NCI-H510A (cell line): ENCODE measurements around the gene EDEM2.
"Not testable (repeated sequence)": the region's sequence is repeated elsewhere in the genome, so short reads cannot be mapped to it uniquely, and the experiment has no call there.

Experiments
- DNase-seq: peaks from one replicate; lab custom pipeline; 2025; lab: John Stamatoyannopoulos, UW

Gene EDEM2

GRCh38 chr20:35168701-35169409, 21.7 kb upstream of the EDEM2 start:
- DNase-seq, result not testable (repeated sequence)

- no peak for DNase-seq
Measured at GRCh38 chr20:35167787-35168186, 20.7 kb upstream of the EDEM2 start.

- DNase-seq, result no peak
Measured at GRCh38 chr20:35166242-35166830, 19.2 kb upstream of the EDEM2 start.

- DNase-seq, result no peak
Measured at GRCh38 chr20:35165221-35166185, 18.4 kb upstream of the EDEM2 start.

- not testable (repeated sequence) for DNase-seq
Measured at GRCh38 chr20:35164531-35164930, 17.4 kb upstream of the EDEM2 start.

- not testable (repeated sequence) for DNase-seq
Measured at GRCh38 chr20:35160341-35160740, 13.2 kb upstream of the EDEM2 start.

- no peak for DNase-seq
Measured at GRCh38 chr20:35156978-35157377, 9.8 kb upstream of the EDEM2 start.

- DNase-seq, result no peak
Measured at GRCh38 chr20:35155936-35156335, 8.8 kb upstream of the EDEM2 start.

- no peak for DNase-seq
Measured at GRCh38 chr20:35151736-35152135, 4.6 kb upstream of the EDEM2 start.

GRCh38 chr20:35150846-35151579, 3.9 kb upstream of the EDEM2 start:
- no peak for DNase-seq

GRCh38 chr20:35147575-35148071, 487 bp upstream of the EDEM2 start:
- DNase-seq, result not testable (repeated sequence)

- DNase-seq, result no peak
Measured at GRCh38 chr20:35146299-35146919, 727 bp downstream of the EDEM2 start.

GRCh38 chr20:35145141-35145564, 2.0 kb downstream of the EDEM2 start:
- DNase-seq, result no peak

- no peak for DNase-seq
Measured at GRCh38 chr20:35144694-35145093, 2.4 kb downstream of the EDEM2 start.

GRCh38 chr20:35135867-35136586, 11.1 kb downstream of the EDEM2 start:
- DNase-seq, result no peak

- no peak for DNase-seq
Measured at GRCh38 chr20:35134880-35135279, 12.3 kb downstream of the EDEM2 start.

GRCh38 chr20:35134472-35134871, 12.7 kb downstream of the EDEM2 start:
- no peak for DNase-seq

- no peak for DNase-seq
Measured at GRCh38 chr20:35133735-35134134, 13.4 kb downstream of the EDEM2 start.

- DNase-seq, result no peak
Measured at GRCh38 chr20:35133031-35133430, 14.1 kb downstream of the EDEM2 start.

- no peak for DNase-seq
Measured at GRCh38 chr20:35131934-35132333, 15.2 kb downstream of the EDEM2 start.

- no peak for DNase-seq
Measured at GRCh38 chr20:35129647-35130069, 17.5 kb downstream of the EDEM2 start.
